ENCODE results near the gene SRPRB. TPM values are rescaled to one million over a fixed set of nuclear protein-coding genes. Genes with fewer than 3 reads are reported as not detected.

The SRPRB gene
- total RNA-seq, 1 experiment from 2014 or later, result 85.9 TPM

DNA sequence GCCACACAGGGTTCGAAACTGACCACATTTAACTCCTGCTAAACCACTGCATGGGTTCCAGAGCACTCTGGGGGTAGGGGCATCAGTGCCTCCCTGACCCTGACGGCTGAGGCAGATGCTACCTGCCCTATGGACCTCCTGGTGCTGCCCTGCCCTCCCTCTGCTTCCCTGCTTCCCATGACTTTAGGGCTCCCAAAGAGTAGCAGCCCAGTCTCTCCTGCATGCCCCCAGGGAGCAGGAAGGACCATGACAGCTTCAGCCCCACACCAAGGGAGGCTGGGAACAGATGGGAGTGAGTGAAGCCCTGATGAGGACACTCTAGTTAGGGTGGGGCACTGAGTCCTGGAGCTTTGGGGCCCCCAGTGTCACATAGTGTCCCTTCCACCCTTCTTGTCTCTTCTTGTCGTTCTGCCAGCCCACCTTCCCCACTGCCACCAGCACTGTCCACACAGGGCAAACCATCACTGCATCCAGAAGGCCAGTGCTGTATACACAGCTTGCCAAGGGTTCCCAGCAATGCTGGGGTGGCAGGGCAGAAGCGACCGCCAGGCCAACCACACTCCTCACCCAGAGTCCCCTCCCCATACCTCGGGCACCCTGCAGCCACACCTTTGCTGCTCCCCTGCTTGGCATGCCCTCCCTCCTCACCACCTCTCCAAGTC is 31.0 kb downstream of the SRPRB start:
- in situ Hi-C loops (cut with HindIII; ENCODE audit: low pct_unique_long_range_greater_than_20kb, low sequenced_read_pairs), result no loop called here

DNA sequence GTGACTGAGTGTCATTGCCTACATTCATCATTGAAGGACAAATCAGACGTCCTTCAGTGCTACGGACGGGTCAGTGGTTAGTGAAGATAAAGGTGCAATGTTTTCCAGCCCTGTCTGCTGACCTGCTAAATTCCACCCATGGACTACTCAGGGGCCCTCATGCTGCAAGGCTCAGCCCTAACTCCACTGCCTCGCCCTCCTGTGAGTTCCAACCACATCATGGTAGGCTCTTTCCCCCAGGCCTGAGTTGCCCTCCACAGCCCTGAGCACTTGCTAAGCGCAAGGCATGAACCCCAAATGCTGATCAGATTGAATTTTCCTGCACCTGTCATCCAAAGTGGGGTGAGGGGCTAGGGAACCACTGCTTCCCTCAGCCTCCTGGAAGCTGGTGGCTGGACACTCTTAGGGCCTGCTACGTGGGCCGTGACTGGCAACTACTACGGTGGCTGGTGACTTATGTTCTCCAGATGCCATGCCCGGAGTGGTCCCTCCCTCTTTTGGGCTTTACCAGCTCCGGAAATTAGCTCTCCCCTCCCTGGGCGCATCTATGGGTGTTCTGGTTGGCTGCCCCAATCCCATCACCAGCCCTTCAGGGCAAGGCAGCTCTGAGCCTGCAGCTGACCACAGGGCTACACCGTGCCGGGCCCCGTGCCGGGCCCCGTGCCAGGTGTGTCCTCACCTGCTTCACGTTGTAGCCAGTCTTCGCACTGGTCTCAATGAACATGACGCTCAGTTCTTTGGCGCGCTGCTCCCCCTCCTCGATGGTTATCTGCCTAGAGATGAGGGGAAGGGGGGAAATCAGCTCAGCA is 32.1 kb downstream of the SRPRB start:
- in situ Hi-C loops (cut with HindIII; ENCODE audit: low pct_unique_long_range_greater_than_20kb, low sequenced_read_pairs), result no loop called here
- DNase-seq (ENCODE audit: low read depth), result no peak

More for the DNA sequence above, 31.0 kb downstream of the SRPRB start:
- no peak for DNase-seq (ENCODE audit: low read depth)

DNA sequence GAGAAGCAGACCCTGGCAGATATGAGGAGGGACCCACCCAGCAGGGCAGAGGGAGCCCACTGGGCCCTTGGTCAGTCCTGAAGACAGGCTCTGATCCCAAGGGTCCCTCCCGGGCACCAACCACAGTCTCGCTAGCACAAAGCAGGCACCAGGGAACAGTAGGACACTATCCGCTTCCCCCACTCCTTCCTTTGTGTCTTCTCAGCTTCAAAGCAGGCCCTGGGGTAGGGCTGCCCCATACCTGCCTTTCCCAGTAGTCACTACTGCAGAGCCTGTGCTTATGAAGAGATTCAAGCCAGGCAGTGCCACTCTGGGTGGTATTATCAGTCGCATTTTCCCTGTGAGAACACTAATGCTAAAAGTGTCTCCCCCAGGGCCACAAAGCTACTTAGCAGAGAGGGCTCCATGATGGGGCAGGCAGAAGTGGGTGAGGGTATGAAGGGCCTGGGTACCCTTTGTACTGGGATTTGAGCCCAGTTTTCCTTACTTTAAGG is 32.7 kb downstream of the SRPRB start:
- DNase-seq (ENCODE audit: low read depth), result no peak
- in situ Hi-C loops (cut with HindIII; ENCODE audit: low pct_unique_long_range_greater_than_20kb, low sequenced_read_pairs), result no loop called here

DNA sequence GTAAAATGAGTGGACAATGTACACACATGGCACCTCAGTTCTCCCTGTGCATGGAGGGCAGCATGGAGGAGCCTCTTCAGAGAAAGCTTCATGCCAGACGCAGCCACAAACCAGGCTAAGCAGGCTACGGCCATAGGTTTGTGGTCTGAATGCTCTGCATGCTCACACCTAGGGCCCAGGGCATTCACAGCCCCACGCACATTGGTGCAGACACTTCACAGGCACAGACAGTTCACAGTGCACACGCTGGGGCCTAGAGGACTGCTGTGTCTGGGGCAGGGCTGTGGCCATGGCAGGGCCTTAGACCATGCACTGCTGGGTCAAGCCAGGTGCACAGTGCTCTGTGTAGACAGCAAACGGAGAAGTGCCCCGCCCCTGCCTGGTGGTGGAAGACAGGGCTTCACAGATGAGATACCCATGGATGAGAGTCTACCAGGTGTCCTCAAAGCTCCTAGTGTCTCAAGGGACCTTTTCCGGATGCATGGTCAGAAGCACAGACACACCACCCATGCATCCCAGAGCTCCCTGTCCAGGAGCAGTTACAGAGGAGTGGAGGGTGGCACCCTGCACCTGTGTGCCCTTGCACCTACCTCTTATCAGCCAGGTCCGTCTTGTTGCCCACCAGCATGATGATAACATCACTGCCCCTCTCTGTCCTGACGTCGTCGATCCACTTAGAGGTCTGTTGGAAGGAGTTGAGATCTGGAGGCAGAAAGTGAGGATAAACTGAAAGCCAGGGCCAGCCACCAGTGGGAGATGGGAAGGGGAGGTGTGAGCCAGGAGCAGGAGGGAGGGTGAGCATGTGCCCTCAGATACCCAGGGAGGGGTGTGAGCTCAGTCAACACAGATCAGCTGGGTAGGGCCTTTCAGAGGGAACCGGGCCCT is 33.5 kb downstream of the SRPRB start:
- no peak for DNase-seq (ENCODE audit: low read depth)
- in situ Hi-C loops (cut with HindIII; ENCODE audit: low pct_unique_long_range_greater_than_20kb, low sequenced_read_pairs), result no loop called here

DNA sequence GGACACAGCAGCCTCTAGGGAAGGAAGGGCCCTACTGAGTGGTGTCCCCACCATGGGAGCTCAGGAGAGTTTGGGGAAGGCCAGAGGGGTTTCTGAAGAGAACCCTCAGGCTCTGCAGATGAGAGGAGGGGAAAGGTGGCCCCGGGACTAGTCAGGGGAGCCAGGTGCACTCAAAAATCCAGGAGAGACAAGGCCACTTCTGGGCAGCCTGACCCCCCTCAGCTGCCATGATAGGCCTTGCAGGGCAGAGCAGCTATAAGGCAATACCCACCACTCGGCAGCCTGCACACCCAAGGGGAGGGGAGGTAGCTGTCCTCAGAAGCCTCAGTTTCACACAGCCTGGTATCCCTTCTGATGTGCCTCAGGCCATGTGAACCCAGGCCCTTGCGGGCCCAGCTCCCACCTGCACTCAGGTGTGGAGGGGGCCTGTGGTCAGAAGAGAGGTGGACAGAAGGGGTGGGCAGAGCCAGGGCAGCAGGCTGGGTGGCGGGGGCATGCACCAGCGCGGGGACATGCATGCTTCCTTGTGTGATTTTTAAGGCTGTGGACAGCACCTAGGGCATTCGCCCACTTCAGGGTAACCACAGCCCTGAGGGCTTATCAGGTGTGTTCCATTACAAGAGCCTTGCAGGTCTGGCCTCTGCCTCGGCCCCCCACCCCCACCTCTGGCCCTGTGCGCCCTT is 34.6 kb downstream of the SRPRB start:
- no peak for DNase-seq (ENCODE audit: low read depth)
- in situ Hi-C loops (cut with HindIII; ENCODE audit: low pct_unique_long_range_greater_than_20kb, low sequenced_read_pairs), result no loop called here

DNA sequence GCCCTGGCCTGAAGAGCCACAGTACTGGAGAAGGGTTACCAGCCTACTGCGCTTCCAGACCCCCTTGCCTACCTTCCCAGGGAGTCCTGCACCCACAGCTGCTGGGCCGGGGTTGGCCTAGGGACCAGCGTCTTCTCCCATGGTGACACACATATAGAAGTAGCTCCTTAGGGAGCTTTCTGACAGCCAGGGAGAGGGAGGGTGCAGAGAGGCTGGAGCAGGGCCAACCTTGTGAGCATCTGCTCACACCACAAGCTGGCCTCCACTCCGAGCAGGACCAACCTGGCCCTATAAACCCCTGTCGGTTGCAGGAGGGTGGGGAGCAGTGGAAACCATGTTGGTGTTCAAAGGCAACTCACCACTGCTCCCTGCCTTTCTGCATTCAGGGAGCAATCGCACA is 35.2 kb downstream of the SRPRB start:
- in situ Hi-C loops (cut with HindIII; ENCODE audit: low pct_unique_long_range_greater_than_20kb, low sequenced_read_pairs), result no loop called here
- DNase-seq (ENCODE audit: low read depth), result no peak

DNA sequence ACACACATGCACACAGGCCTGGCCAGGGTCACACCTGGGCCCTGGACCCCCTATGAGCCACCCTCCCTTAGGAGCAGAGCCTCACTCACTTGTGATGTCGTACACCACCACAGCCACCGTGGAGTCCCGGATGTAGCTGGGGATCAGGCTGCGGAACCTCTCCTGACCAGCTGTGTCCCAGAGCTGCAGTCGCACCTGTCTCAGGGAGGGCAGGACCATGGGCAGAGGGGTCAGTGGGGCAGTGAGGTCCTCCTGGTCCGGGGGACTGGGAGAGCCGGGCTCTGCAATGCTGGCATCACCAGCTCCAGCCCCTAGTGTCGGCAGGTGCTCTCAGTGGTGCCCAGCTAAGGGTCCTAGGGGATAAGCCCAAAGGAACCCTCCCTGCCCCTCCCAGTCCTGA is 35.6 kb downstream of the SRPRB start:
- in situ Hi-C loops (cut with HindIII; ENCODE audit: low pct_unique_long_range_greater_than_20kb, low sequenced_read_pairs), result no loop called here

DNA sequence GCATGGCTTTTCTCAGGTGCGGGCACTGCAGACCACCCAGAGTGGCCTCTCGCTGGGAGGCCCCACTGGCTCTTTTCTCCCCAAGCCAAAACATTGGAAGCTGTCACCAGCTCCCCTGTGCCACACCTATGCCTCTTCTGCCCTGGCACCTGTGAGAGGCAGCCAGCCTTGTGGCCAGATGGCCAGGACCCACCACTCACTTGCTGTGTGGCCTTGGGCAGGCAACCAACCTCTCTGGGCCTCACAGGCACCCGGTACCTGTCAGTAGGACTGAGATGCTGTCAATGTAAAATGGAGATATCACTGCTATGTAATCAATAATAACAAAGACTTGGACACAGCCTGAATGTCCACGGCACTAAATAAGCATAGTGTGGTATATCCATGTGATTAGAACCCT is 36.5 kb downstream of the SRPRB start:
- in situ Hi-C loops (cut with HindIII; ENCODE audit: low pct_unique_long_range_greater_than_20kb, low sequenced_read_pairs), result no loop called here
- DNase-seq (ENCODE audit: low read depth), result no peak

More for the DNA sequence above, 35.6 kb downstream of the SRPRB start:
- DNase-seq (ENCODE audit: low read depth), result no peak

DNA sequence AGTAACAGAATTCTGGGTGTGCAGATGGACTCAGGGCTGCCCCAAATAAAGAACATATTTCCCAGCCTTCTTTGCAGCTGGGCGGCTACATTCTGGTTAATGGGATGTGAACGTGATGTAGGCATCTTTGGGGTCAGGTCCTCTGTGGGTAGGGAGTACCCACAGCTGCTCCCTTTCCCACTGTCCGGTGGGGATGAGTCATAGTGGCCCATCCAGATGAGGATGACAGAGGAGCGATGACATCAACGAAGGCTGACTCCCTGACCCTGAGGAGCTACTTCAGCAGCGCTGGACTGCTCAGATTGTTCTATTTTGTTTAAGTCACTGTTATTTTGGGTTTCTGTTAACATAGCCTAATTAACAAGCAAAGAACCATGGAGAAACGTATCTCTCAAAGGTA is 38.0 kb downstream of the SRPRB start:
- peak; percentile 14 for DNase-seq (ENCODE audit: low read depth)
- in situ Hi-C loops (cut with HindIII; ENCODE audit: low pct_unique_long_range_greater_than_20kb, low sequenced_read_pairs), result no loop called here

DNA sequence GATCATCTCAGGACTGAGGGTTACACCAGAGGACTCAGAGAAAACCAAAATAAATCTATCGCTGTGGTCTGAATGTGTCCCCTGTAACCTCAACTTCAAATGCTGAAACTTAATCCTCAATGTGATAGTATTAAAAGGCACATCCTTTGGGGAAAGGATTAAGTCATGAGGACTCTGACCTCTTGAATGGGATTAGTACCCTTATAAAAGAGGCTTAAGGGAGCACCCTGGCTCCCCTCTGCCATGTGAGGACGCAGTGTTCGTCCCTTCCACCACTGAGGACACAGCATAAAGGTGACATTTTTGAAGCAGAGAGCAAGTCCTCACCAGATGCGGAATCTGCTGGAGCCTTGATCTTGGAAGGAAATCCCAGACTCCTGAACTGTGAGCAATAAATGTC is 39.5 kb downstream of the SRPRB start:
- in situ Hi-C loops (cut with HindIII; ENCODE audit: low pct_unique_long_range_greater_than_20kb, low sequenced_read_pairs), result no loop called here
- no peak for DNase-seq (ENCODE audit: low read depth)

DNA sequence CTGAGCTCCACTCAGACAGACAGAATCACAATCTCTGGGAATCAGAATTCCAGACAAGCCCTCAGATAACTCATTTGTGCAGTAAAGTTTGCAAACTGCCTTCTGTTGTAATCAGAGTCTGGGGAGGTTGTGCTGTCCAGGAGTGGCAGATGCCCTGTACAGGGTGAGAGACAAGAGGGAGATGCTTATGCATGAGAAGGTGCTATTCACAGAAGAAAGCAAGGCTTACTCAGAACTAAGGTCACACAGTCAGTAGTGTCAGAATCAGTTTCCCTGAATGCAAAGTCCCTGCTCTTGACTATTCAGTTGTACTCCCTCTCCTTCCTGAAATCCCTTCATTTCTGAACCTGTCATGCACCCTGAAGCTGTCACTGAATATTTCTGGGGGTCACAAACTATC is 43.7 kb downstream of the SRPRB start:
- DNase-seq (ENCODE audit: low read depth), result no peak
- in situ Hi-C loops (cut with HindIII; ENCODE audit: low pct_unique_long_range_greater_than_20kb, low sequenced_read_pairs), result no loop called here

DNA sequence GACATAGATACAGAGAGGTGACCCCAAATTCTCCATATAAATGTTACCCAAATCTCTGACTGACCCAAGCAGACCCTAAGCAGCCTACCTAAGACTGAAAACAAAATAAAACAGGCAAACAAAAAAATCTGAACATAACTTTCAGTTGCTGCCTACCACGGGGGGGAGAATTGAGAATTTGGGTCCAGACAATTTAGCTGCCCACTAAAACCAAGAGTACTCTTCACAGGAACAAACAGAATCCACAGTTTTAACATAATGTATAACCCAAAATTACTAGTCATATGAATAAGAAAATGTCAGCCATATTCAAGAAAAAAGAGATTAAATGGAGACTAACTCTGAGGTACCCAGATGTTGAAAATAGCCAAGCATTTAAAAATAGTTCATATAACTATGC is 44.4 kb downstream of the SRPRB start:
- DNase-seq (ENCODE audit: low read depth), result no peak
- in situ Hi-C loops (cut with HindIII; ENCODE audit: low pct_unique_long_range_greater_than_20kb, low sequenced_read_pairs), result no loop called here

DNA sequence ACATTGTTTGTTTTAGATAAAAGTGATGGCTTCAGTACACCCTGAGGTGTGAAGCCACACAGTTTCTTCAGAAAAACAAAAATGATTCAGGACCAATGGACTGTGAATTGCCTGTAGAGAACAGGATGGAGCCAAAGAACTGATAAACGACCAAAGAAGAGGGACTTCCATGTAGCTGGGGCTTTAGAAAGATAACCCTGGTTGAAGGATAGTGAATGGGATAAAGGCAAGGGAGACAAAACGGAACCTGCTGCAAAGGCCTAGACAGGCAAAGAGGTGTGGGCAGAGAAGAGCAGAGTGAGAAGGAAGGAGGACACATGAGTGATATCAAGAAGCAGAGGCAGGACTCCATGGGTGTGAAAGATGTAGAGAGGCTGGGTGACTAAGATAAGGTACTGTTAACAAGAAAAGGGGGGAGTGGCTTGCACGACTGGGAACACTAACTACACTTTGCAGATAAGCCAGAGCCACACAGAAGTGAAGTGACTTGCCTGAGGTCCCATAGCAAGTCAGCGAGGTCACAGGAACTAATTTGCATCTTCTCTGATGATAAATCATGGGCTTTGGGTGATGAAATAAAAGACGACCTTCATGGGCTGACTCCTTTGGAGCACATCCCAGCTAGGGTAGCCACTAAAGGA is 45.8 kb downstream of the SRPRB start:
- DNase-seq (ENCODE audit: low read depth), result no peak
- in situ Hi-C loops (cut with HindIII; ENCODE audit: low pct_unique_long_range_greater_than_20kb, low sequenced_read_pairs), result no loop called here

DNA sequence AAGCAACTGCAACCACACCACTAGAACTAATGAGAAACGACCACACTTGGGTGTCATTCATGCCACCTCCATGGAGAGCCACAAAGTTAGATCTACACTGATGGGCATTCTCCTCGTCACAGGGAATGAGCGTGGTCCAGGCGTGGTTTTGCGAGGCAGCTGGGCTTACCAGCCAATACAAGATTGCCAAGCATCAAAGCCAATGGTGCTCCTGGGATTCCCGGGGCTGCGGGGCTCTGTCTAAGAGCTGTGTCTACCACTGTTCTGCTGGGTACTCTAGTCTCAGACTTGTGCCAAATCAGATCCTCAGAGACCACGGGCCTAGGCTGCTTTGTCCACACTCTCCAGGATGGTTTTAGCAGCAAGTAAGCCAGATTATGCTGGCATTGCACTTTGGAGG is 46.3 kb downstream of the SRPRB start:
- no peak for DNase-seq (ENCODE audit: low read depth)
- in situ Hi-C loops (cut with HindIII; ENCODE audit: low pct_unique_long_range_greater_than_20kb, low sequenced_read_pairs), result no loop called here

DNA sequence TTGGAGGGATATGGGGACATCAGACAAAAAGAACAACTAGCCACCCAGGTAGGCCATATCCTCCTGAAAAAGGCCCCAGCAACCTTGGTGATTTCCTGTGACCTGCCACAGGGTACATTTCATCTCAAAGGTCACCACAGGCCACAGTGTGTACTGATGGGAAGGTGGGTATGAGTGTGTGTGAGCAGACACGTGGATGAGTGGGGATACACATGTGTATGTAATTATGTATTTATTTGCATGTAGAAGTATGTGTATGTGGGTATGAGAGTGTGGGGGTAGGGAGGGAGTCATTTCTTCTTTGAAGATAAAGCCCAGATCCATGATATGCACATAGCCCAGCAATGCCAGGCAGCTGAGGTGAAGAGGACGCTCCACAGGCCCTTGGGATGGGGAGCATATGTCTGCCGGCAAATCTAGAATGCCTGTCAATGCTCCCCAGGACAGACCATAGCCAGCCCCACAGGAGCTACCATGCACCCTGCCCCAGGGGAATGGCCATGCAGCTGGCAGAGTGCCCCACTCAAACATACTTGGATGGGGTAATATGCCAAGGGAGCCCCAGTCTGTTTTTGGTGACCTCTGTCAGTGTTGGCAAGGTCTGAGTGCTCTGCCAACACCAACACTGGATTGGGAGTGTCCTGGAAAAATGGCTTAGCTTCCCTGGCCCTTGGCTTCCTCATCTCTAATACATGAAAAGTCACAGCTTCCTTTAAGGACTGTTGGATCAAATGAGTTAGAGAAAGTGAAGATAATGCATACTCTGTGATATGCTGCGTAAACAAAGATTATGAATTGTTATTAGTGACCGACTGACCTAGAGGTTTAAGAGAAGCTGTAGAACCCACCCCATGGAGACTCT is 47.7 kb downstream of the SRPRB start:
- no peak for DNase-seq (ENCODE audit: low read depth)
- in situ Hi-C loops (cut with HindIII; ENCODE audit: low pct_unique_long_range_greater_than_20kb, low sequenced_read_pairs), result no loop called here

DNA sequence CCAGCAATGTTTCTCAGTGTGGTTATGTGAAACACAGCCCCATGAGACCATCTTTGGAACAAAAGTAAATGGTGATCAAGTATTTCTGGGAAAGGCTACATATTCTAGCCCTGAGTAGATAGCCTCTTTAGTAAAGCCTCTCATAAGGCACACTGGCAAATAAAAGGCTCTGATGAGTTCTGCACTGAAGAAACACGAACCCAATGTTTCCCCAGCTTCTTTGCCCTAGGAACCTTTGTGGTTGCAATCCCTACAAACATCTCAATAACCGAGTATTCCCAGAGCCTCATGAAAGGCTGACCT is 48.3 kb downstream of the SRPRB start:
- in situ Hi-C loops (cut with HindIII; ENCODE audit: low pct_unique_long_range_greater_than_20kb, low sequenced_read_pairs), result no loop called here
- DNase-seq (ENCODE audit: low read depth), result no peak

DNA sequence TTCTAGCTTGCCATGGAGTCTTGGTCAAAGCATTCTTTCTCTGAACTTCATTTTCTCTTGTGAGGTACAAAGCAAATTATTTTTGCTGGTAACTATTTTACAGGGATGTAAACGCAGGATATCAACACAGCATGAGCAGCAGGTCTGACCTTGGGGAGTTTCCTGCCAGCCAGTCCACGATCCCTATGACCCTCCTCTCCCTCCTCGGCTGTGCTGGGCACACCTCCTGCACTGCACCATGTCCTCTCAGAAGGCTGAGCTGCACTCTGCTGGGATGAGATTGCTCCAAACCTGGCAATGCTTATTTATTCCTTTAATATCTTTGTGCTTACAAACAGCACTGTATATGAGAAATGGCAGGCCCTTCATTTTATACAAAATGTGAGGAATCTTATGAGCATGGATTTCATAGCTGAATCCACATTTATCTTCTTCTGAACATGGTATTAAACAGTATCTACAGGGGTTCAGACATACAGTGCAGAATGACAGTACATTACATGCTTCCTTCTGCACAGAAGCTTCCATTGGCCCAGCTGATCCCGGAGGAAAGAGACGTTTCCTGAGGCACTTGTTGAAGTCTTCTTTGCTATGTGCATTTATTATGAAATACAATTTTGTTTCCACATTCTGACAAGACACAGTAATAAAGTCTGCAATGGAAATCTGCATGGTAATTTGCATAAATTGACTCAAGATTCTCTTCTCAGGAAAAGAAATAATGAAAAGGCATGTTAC is 48.8 kb downstream of the SRPRB start:
- DNase-seq (ENCODE audit: low read depth), result no peak
- in situ Hi-C loops (cut with HindIII; ENCODE audit: low pct_unique_long_range_greater_than_20kb, low sequenced_read_pairs), result no loop called here
